ENCODE data around the gene MGAT1. TPM values are rescaled to one million over a fixed set of nuclear protein-coding genes. Genes with fewer than 3 reads are reported as not detected.

Gene MGAT1
- total and polyA plus RNA-seq, 9 donors = 52.1 to 100 (median 82.4) TPM

DNA sequence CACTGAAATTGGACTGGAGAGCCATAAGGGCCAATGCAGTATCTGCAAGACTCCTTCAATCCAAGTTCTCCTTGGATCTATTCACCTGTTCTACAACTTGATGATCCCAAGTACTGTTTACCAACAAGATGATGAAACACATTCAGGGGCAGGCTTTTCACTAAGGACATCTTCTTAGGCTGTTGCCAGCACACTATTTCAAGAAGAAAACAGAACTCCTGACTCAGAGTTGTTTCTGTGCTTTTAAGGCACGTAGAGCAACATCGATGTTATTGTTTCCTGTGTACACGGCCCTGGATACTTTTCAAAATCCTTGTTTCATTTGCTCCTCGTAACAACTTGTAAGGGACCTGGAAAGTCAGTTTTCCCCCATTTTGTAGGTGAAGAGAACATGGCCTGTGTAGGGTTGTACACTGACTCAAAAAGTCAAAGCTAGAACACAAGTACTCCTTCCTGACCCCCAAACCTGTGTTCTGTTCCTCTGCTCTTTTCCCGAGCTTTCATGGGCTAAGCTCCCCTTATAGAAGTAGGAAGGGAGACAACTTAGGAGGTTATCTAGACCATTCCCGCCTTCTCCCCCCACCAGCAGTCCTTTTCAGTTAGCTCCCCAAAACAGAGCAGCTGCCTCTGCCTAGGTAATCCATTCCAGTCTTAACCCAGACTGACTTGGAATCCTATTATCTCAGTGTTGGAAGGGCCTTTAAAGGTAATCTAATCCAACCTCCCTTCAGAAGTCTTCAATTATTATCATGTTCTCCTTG, 5.2 kb upstream of the MGAT1 start:
- Histone ChIP-seq H3K27ac (ENCODE audit: low read length) (peak overlapping the region; percentile 2), H3K4me1 (ENCODE audit: control insufficient read depth, insufficient read depth, low read length) (peaks cover 68% of the 10 kb centered on the region), H3K9me3 (replicated peaks; ENCODE audit: control insufficient read depth, low read depth, low read length) (no peaks in the 10 kb centered on the region), H3K27me3 (ENCODE audit: control insufficient read depth, insufficient read depth, low read length) (no peaks in the 10 kb centered on the region), H3K36me3 (ENCODE audit: control insufficient read depth, insufficient read depth, low read length) (peaks cover 24% of the 10 kb centered on the region), H3K4me3 (ENCODE audit: low read length) (no peak overlapping the region)
- WGBS (ENCODE audit: insufficient coverage) = 60% methylated on average over 1 of the region's 6 CpGs
- no peak for DNase-seq

DNA sequence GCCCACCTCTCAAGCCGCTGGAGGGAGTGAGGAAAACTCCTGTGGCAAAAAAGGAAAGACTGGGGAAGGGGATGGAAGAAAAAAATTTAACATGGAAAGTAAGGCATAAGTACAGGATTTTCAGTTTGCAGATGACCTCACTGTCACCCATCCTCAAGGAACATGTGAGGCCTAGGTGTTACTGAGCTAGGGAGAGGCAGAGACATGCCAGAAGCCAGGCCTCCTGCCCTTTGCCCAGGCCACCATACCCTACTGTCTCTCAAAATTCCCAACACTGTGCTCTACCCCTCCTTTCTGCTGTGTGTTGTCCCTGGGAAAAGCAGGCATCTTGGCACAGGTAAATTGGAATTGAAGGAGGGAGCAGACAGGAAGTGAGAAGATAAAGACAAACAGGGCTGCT, 4.4 kb upstream of the MGAT1 start:
- H3K4me3 ChIP-seq (ENCODE audit: low read length) = no peak overlapping the region
- no CpG with 5 or more reads among the region's 1 CpG for WGBS (ENCODE audit: insufficient coverage)

DNA sequence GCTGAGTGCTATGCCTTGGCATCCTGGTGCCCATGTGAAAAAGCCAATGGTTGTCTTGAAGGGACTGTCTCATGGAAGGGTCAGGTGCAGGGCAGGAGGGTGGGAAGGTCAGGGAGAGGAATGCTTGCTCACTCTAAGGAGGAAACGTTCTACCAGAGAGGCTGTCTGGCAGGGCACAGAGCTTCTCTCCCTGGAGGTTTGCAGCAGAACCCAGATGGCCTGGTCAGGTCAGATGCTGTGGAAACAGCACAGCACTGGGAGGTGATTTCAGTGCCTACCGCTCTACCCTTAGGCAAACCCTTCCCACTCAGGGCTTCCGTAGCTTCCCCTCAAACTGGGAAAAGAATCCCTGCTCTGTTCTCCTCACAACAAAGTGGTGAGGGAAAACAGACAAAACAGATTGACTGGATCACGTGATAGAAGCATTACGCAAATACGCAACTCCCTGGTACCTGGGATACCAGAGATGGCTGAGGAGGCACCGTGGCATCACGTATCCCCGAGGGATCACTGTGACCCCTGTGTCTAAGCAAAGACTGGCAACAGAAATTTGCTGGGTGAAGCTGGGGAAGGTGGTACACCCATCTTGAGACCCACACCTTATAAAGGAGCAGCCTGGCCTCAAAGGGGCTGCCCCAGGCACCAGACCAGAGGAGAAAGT, 3.9 kb upstream of the MGAT1 start:
- Histone ChIP-seq H3K4me3 (ENCODE audit: low read length) (no peak overlapping the region), H3K4me1 (ENCODE audit: control insufficient read depth, insufficient read depth, low read length) (peaks cover 68% of the 10 kb centered on the region), H3K27me3 (ENCODE audit: control insufficient read depth, insufficient read depth, low read length) (no peaks in the 10 kb centered on the region), H3K9me3 (replicated peaks; ENCODE audit: control insufficient read depth, low read depth, low read length) (no peaks in the 10 kb centered on the region), H3K27ac (ENCODE audit: low read length) (no peak overlapping the region), H3K36me3 (ENCODE audit: control insufficient read depth, insufficient read depth, low read length) (peaks cover 24% of the 10 kb centered on the region)
- no peak for DNase-seq
- 64% methylated on average over 6 of the region's 9 CpGs for WGBS (ENCODE audit: insufficient coverage)

More for the DNA sequence above, 4.4 kb upstream of the MGAT1 start:
- no peak overlapping the region for H3K27ac ChIP-seq (ENCODE audit: low read length)
- H3K27me3 ChIP-seq (ENCODE audit: control insufficient read depth, insufficient read depth, low read length) = no peaks in the 10 kb centered on the region
- H3K36me3 ChIP-seq (ENCODE audit: control insufficient read depth, insufficient read depth, low read length) = peaks cover 24% of the 10 kb centered on the region
- H3K4me1 ChIP-seq (ENCODE audit: control insufficient read depth, insufficient read depth, low read length) = peaks cover 68% of the 10 kb centered on the region
- no peaks in the 10 kb centered on the region for H3K9me3 ChIP-seq (replicated peaks; ENCODE audit: control insufficient read depth, low read depth, low read length)
- DNase-seq = no peak

DNA sequence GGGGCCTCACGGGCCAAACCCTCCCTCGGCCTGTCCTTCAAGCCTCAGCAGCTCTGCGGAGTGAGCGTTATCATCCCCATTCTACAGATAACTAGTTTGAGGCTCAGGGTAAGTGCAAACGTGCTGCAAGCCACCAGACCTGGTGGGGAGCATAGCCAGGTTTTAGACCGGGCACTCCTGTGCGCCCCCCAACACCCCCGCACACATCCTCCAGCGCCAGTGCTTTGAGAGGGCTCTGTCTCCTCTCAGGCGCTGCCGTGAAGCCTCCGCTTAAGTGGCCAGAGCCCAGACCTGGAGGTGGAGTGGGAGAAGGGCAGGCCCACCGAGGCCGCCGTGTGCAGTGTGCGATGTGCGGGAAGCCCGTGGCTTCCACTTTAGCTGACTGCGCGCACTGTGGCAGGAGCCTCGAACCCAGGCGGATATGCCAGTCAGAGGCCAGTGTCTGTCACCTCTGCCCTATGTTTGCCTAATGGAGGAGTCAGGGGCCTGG, 1.6 kb upstream of the MGAT1 start:
- no peak for DNase-seq
- H3K36me3 ChIP-seq (ENCODE audit: control insufficient read depth, insufficient read depth, low read length) = peaks cover 37% of the 10 kb centered on the region
- H3K4me1 ChIP-seq (ENCODE audit: control insufficient read depth, insufficient read depth, low read length) = peaks cover 71% of the 10 kb centered on the region
- no peaks in the 10 kb centered on the region for H3K27me3 ChIP-seq (ENCODE audit: control insufficient read depth, insufficient read depth, low read length)
- peak overlapping the region; percentile 99 for H3K27ac ChIP-seq (ENCODE audit: low read length)
- no peaks in the 10 kb centered on the region for H3K9me3 ChIP-seq (replicated peaks; ENCODE audit: control insufficient read depth, low read depth, low read length)
- 85% methylated on average over 22 of the region's 22 CpGs for WGBS (ENCODE audit: insufficient coverage)
- H3K4me3 ChIP-seq (ENCODE audit: low read length) = peak overlapping the region; percentile 63

DNA sequence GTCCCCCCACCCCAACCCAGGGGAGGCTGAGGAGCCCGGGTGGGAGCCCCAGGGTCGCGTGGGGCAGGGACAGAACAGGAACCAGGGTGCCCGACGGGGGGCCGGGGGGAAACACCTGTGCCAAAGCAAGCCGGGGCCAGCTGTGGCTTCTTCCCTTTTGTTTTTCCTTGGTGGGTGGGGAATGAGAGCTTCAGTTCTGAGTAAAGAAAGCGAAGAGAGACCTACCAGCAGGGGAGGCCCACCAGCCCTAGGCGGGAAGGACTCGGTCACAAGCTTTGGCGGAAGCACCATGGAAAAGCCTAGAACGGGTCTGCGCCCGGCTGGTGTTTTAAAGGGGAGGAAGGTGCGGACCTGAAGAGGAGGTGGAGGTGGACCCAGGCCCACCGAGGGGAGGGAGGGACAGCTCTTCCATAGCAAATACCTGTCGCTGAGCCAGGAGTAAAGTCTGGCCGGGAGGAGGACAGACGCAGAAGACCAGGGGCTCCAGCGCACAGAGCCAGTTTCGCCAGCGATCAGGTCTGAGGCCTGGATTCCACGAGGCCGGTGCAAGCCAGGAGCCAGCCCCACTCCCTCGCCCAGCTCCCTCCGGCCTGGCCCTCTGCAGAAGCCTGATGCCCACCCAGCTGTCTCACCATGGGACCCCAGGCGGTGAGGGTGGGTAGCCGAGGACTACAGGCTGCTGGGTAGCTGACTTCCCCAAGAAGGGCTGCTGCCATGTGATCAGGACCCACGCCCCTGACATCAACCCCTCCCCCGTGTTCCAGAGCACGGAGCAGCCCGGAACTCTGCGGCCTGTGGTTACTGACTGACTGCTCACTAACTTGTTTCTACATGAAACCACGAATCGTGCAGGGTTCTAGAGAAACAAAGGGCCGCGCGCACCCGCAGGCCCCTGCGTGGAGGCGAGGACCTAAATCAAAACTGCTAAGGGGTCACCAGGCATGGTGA, 849 bp upstream of the MGAT1 start:
- peaks cover 37% of the 10 kb centered on the region for H3K36me3 ChIP-seq (ENCODE audit: control insufficient read depth, insufficient read depth, low read length)
- peaks cover 68% of the 10 kb centered on the region for H3K4me1 ChIP-seq (ENCODE audit: control insufficient read depth, insufficient read depth, low read length)
- H3K27ac ChIP-seq (ENCODE audit: low read length) = peak overlapping the region; percentile 99
- H3K4me3 ChIP-seq (ENCODE audit: low read length) = peak overlapping the region; percentile 63
- DNase-seq = peak; percentile 88
- 28% methylated on average over 32 of the region's 41 CpGs for WGBS (ENCODE audit: insufficient coverage)
- no peaks in the 10 kb centered on the region for H3K27me3 ChIP-seq (ENCODE audit: control insufficient read depth, insufficient read depth, low read length)
- H3K9me3 ChIP-seq (replicated peaks; ENCODE audit: control insufficient read depth, low read depth, low read length) = no peaks in the 10 kb centered on the region

DNA sequence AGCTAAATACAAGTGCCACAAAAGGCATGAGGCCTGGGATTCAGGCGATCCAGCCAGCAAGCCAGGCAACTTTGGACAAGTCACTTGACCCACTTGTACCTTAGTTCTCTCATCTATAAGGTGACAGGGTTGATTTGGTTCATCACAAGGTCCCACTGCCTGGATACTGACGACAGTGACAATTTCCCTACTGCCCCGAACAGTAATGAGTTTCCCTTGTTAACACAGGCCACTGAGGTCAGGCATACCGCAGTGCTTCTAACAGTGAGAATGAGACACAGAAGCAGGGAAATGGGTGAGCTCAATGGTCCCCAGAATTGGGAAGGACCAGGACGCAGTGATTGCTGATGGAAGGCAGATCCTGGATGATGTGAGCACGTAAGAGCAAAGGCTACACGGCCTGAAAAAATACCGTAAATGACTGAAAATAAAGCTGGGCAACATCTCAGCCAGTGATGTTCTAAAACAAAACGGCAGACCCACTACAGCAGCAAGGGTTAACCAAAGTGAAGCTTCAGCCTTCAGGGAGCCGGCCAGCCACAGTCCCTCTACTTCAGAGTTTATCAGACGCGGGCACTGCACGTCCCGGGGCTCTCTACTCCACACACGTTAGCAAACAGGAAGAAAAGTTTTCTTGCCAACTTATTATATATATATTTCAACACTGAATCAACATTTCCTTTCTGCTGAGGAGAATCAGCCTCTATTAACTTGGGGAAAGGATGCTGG, 846 bp downstream of the MGAT1 start:
- Histone ChIP-seq H3K36me3 (ENCODE audit: control insufficient read depth, insufficient read depth, low read length) (peaks cover 34% of the 10 kb centered on the region), H3K4me1 (ENCODE audit: control insufficient read depth, insufficient read depth, low read length) (peaks cover 65% of the 10 kb centered on the region), H3K27me3 (ENCODE audit: control insufficient read depth, insufficient read depth, low read length) (no peaks in the 10 kb centered on the region), H3K27ac (ENCODE audit: low read length) (peak overlapping the region; percentile 96), H3K4me3 (ENCODE audit: low read length) (peak overlapping the region; percentile 91), H3K9me3 (replicated peaks; ENCODE audit: control insufficient read depth, low read depth, low read length) (no peaks in the 10 kb centered on the region)
- 20% methylated on average over 8 of the region's 15 CpGs for WGBS (ENCODE audit: insufficient coverage)
- DNase-seq = no peak

DNA sequence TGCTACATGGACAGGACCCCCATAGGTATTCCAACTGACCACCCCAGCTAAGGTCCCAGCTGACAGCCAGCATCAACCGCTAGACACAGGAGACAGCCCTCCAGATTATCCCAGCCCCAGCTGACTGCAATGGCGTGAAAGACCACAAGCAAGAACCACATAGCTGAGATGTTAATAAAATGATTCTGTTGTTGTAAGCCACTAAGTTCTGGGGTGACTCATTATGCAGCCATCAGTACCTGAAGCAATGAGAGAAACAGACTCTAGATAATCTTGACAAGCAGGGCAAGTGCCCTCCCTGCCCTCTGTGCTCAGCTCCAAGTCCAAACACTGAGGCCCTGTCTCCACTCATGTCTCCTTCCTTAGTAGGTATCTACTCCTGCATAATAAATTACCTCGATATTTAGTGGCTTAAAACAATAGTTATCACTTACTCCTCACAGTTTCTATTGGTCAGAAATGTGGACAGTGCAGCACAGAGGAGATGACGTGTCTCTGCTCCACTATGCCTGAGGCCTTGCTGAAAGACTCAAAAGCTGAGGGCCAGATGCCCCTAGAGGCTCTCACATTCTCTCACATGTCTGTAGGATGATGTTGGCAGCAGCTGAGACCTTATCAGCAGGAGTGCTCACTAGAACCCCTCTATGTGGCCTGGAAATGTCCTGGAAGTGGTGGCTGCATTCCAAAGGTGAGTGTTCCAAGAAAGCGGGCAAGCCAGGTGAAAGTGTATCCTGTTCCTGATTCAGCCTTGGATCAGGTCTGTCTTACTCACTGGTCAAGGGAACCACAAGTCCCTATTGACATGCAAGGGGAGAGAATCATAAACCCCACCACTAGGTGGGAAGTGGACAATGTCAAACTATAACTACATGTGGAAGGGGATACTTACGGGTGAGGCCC, 2.5 kb downstream of the MGAT1 start:
- no CpG with 5 or more reads among the region's 6 CpGs for WGBS (ENCODE audit: insufficient coverage)
- Histone ChIP-seq H3K27me3 (ENCODE audit: control insufficient read depth, insufficient read depth, low read length) (no peaks in the 10 kb centered on the region), H3K4me3 (ENCODE audit: low read length) (no peak overlapping the region), H3K27ac (ENCODE audit: low read length) (no peak overlapping the region), H3K9me3 (replicated peaks; ENCODE audit: control insufficient read depth, low read depth, low read length) (no peaks in the 10 kb centered on the region), H3K36me3 (ENCODE audit: control insufficient read depth, insufficient read depth, low read length) (peaks cover 36% of the 10 kb centered on the region), H3K4me1 (ENCODE audit: control insufficient read depth, insufficient read depth, low read length) (peaks cover 58% of the 10 kb centered on the region)
- DNase-seq = no peak

DNA sequence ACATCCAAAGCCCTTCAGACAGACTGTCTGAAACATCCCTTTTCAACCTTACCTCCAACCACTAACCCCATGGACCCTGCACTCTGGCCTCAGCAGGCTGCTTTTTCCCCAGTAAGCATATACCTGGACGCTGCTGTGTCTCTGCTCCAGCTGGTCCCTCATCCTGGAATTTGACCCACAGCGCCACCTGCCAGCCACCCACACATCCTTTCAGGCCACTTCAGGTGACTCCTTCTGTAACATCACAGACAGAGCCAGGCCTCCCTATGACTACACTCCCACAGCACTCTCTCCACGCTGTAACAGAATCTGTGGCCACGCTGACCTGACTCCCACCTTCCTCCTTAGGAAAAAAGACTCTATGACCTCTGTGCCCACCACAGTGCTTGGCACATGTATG, 3.4 kb downstream of the MGAT1 start:
- Histone ChIP-seq H3K36me3 (ENCODE audit: control insufficient read depth, insufficient read depth, low read length) (peaks cover 34% of the 10 kb centered on the region), H3K9me3 (replicated peaks; ENCODE audit: control insufficient read depth, low read depth, low read length) (no peaks in the 10 kb centered on the region), H3K4me1 (ENCODE audit: control insufficient read depth, insufficient read depth, low read length) (peaks cover 49% of the 10 kb centered on the region), H3K4me3 (ENCODE audit: low read length) (no peak overlapping the region), H3K27ac (ENCODE audit: low read length) (no peak overlapping the region), H3K27me3 (ENCODE audit: control insufficient read depth, insufficient read depth, low read length) (no peaks in the 10 kb centered on the region)
- 55% methylated on average over 2 of the region's 4 CpGs for WGBS (ENCODE audit: insufficient coverage)
- DNase-seq = no peak

DNA sequence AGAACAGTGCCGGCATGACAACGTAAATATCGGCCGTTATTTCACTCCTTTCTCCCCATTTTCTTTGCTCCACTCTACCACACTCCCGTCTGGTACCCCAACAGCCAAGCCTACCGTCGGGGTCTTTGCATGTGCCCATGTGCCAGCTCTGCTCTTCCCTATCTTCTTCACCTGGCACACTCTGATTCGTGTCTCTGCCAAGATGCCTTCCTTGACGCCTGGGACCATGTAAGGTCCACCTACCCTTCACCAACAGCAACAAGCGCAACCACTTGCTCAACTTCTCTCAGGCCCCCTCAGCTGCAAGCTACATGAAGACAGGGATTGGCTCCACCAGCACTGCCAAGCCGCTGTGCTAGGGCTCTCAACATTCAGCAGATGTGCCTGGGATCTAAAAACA, 4.4 kb downstream of the MGAT1 start:
- H3K4me3 ChIP-seq (ENCODE audit: low read length) = no peak overlapping the region
- peaks cover 33% of the 10 kb centered on the region for H3K36me3 ChIP-seq (ENCODE audit: control insufficient read depth, insufficient read depth, low read length)
- H3K27ac ChIP-seq (ENCODE audit: low read length) = no peak overlapping the region
- no peaks in the 10 kb centered on the region for H3K9me3 ChIP-seq (replicated peaks; ENCODE audit: control insufficient read depth, low read depth, low read length)
- no peaks in the 10 kb centered on the region for H3K27me3 ChIP-seq (ENCODE audit: control insufficient read depth, insufficient read depth, low read length)
- peaks cover 39% of the 10 kb centered on the region for H3K4me1 ChIP-seq (ENCODE audit: control insufficient read depth, insufficient read depth, low read length)
- 91% methylated on average over 7 of the region's 11 CpGs for WGBS (ENCODE audit: insufficient coverage)
- no peak for DNase-seq
